Measurements from ENCODE around the gene DSTN. TPM values are rescaled to one million over a fixed set of nuclear protein-coding genes. Genes with fewer than 3 reads are reported as not detected.

DSTN gene
- total RNA-seq, 1 experiment from 2014 or later, result 112 TPM

GRCh38 chr20:17645010-17645409 is 75.1 kb downstream of the DSTN start:
- no peak overlapping the region for H3K4me3 ChIP-seq (ENCODE audit: insufficient read depth, low read depth, low read length)
- no peaks in the 10 kb centered on the region for H3K27me3 ChIP-seq (ENCODE audit: control insufficient read depth, insufficient read depth, low read length)
- H3K36me3 ChIP-seq (replicated peaks; ENCODE audit: control insufficient read depth, insufficient read depth, low read length), result peaks cover 11% of the 10 kb centered on the region
- no peak for DNase-seq

- no peak overlapping the region for H3K4me3 ChIP-seq (ENCODE audit: insufficient read depth, low read depth, low read length)
- peaks cover 9% of the 10 kb centered on the region for H3K36me3 ChIP-seq (replicated peaks; ENCODE audit: control insufficient read depth, insufficient read depth, low read length)
- no peaks in the 10 kb centered on the region for H3K27me3 ChIP-seq (ENCODE audit: control insufficient read depth, insufficient read depth, low read length)
- DNase-seq, result no peak
Observed at GRCh38 chr20:17645546-17646208, 75.8 kb downstream of the DSTN start.

DNA sequence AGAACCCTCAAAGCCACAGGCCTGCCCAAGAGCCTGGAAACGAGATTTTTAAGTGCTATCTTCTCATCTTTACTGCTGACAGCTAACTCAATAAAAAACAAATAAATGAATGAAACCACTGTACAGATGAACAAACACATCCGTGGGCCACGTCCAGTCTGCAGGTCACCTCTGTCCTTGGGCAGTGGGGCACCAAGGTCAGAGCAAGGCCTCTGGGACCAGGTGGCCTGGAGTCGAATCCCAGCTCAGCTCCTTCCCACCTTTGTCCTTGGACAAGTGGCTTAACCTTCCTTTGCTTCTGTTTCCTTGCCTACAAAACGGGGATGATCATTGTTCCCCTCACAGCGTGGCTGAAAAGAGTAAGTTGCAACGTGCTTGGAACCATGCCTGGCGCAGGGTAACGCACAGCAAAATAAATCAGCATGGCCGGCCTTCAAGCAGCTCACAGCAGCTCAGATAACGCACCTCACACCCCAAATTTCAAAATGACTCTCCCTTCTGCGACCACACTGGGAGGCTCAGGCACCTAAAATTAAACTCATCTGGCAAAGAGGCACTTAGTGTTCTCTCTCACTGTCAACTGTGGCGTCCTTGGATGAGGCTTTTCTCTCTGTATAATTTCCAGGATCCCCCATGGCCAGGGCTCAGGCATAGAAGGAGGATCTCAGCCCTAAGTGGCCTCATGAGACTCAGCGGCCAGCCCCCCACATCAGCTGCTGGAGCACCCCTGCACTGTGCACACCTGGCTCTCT is 76.5 kb downstream of the DSTN start:
- Histone ChIP-seq H3K36me3 (replicated peaks; ENCODE audit: control insufficient read depth, insufficient read depth, low read length) (peaks cover 8% of the 10 kb centered on the region), H3K27me3 (ENCODE audit: control insufficient read depth, insufficient read depth, low read length) (no peaks in the 10 kb centered on the region), H3K4me3 (ENCODE audit: insufficient read depth, low read depth, low read length) (no peak overlapping the region)
- peak; percentile 39 for DNase-seq

DNA sequence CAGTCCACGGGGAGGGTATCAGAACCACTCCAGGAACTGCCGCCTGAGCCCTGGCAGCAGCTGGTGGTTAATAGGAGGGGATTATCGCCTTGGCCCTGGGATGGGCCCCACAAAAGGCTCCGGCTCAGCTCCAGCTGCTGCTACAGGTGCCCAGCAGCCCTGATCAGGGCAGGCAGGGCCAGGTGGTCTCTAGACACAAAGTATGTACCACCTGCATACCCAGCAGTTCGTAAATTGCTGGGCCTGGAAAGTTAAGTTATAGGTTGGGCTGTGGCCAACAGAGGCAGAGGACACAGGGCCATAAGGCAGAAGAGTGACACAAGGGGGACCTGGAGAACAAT is 77.1 kb downstream of the DSTN start:
- no peak for DNase-seq
- H3K36me3 ChIP-seq (replicated peaks; ENCODE audit: control insufficient read depth, insufficient read depth, low read length), result peaks cover 5% of the 10 kb centered on the region
- H3K4me3 ChIP-seq (ENCODE audit: insufficient read depth, low read depth, low read length), result no peak overlapping the region

GRCh38 chr20:17647391-17648314 is 77.8 kb downstream of the DSTN start:
- no peaks in the 10 kb centered on the region for H3K27me3 ChIP-seq (ENCODE audit: control insufficient read depth, insufficient read depth, low read length)
- H3K36me3 ChIP-seq (replicated peaks; ENCODE audit: control insufficient read depth, insufficient read depth, low read length), result peaks cover 3% of the 10 kb centered on the region; the same call in 1 of the 2 replicates
- no peak overlapping the region for H3K4me3 ChIP-seq (ENCODE audit: insufficient read depth, low read depth, low read length)
- DNase-seq, result peak; percentile 43

More for the DNA sequence above, 77.1 kb downstream of the DSTN start:
- H3K27me3 ChIP-seq (ENCODE audit: control insufficient read depth, insufficient read depth, low read length), result no peaks in the 10 kb centered on the region

DNA sequence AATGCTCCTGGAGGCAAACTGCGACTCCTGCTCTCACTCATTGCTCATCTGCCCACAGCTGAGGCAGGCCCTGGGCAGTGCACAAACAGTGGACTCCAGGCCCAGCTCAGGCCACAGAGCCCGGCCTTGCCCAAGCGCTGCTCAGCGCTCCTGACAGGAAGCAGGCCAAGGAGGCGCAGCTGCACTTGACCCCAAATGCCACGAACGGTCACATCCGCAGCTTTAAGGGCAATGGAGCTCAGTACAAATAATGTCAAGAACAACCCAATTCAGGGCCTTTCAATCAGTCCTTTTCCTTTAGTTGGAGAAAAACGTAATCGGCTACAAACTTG is 78.4 kb downstream of the DSTN start:
- H3K27me3 ChIP-seq (ENCODE audit: control insufficient read depth, insufficient read depth, low read length), result no peaks in the 10 kb centered on the region
- no peaks in the 10 kb centered on the region; the same call in 1 of the 2 replicates for H3K36me3 ChIP-seq (replicated peaks; ENCODE audit: control insufficient read depth, insufficient read depth, low read length)
- no peak for DNase-seq
- no peak overlapping the region for H3K4me3 ChIP-seq (ENCODE audit: insufficient read depth, low read depth, low read length)

DNA sequence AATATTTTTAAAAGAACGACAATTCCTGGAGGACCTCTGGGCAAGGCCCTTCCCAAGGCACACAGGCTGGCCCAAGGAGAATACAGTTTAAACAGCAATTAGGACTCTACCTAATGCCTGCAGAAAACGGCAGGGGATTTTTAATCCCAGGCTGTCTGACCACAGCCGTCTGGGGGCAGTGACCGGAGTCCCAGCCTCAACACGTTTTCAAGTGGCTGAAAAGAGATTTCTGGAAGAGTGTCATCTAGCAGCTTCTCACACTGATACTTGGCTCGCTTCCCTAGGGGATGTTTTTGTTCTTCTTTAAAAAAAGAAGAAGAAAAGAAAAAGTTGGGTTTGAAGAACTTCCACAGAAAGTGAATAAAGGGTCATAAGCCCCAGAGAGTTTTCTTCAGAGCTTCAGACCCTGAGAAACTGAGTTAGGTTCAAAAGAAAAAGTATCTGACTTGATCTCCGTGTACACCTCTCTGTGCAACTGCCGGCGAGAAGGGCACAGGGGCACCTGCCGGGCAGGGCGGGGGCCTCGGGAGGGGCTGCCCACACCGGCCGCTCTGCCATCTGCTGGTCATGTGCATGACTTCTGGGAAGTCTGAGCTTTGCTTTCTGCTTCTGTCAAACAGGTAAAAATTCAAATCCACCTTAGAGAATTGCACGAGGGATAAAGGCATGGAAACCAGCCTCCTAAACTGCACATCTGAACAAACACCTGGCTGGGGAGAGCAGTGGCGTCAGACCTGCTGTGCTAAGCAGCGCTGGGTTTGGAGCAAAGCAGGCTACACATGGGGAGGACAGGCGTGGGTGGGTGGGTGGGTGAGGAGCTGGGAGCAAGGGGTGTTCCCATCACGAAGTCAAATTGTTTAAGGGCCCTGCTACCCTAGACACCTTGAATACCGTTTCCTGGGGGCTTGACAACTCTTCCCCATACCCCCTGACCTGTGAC is 79.2 kb downstream of the DSTN start:
- H3K4me3 ChIP-seq (ENCODE audit: insufficient read depth, low read depth, low read length), result no peak overlapping the region
- H3K27me3 ChIP-seq (ENCODE audit: control insufficient read depth, insufficient read depth, low read length), result no peaks in the 10 kb centered on the region
- H3K36me3 ChIP-seq (replicated peaks; ENCODE audit: control insufficient read depth, insufficient read depth, low read length), result no peaks in the 10 kb centered on the region; the same call in 1 of the 2 replicates
- DNase-seq, result peak; percentile 93

GRCh38 chr20:17650301-17651128 is 80.6 kb downstream of the DSTN start:
- DNase-seq, result peak; percentile 24
- H3K4me3 ChIP-seq (ENCODE audit: insufficient read depth, low read depth, low read length), result no peak overlapping the region
- no peaks in the 10 kb centered on the region for H3K27me3 ChIP-seq (ENCODE audit: control insufficient read depth, insufficient read depth, low read length)
- no peaks in the 10 kb centered on the region; the same call in 1 of the 2 replicates for H3K36me3 ChIP-seq (replicated peaks; ENCODE audit: control insufficient read depth, insufficient read depth, low read length)

GRCh38 chr20:17651129-17651759 is 81.4 kb downstream of the DSTN start:
- DNase-seq, result no peak
- H3K4me3 ChIP-seq (ENCODE audit: insufficient read depth, low read depth, low read length), result no peak overlapping the region
- no peaks in the 10 kb centered on the region; the same call in 1 of the 2 replicates for H3K36me3 ChIP-seq (replicated peaks; ENCODE audit: control insufficient read depth, insufficient read depth, low read length)
- H3K27me3 ChIP-seq (ENCODE audit: control insufficient read depth, insufficient read depth, low read length), result no peaks in the 10 kb centered on the region

DNA sequence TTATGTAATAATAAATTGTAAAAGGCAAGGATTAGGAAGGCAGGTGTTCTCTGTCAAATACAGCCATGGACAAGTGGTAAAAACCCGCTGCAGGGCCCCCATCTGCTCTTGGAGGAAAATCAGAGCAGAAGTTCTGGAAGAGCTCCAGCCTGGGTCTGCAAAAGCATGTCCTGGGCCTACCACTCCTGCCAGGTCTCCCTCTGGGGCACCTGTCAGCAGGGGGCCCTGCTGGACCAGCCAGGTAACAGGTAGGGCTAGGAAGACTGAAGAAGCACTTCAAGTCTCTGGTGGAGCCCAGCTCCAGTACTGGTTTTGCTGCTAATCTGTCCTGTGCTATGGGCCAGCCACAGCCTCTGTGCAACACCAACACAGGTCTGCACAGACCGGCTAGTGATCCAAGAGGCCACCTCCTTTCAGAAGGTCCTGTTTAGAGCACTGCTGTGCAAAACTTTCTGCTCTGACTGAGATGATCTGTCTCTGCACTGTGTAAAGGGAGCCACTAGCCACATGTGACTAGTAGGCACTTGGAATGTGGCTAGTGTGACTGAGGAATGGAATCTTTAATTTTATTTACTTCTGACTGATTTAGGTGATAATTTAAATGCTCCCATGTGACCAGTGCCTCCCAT is 82.0 kb downstream of the DSTN start:
- Histone ChIP-seq H3K27me3 (ENCODE audit: control insufficient read depth, insufficient read depth, low read length) (no peaks in the 10 kb centered on the region), H3K36me3 (replicated peaks; ENCODE audit: control insufficient read depth, insufficient read depth, low read length) (no peaks in the 10 kb centered on the region; the same call in 1 of the 2 replicates), H3K4me3 (ENCODE audit: insufficient read depth, low read depth, low read length) (no peak overlapping the region)
- peak; percentile 57 for DNase-seq

- peak; percentile 32 for DNase-seq
- Histone ChIP-seq H3K36me3 (replicated peaks; ENCODE audit: control insufficient read depth, insufficient read depth, low read length) (no peaks in the 10 kb centered on the region; the same call in 1 of the 2 replicates), H3K4me3 (ENCODE audit: insufficient read depth, low read depth, low read length) (no peak overlapping the region), H3K27me3 (ENCODE audit: control insufficient read depth, insufficient read depth, low read length) (no peaks in the 10 kb centered on the region)
Observed at GRCh38 chr20:17652411-17652810, 82.5 kb downstream of the DSTN start.

GRCh38 chr20:17653835-17654648 is 84.2 kb downstream of the DSTN start:
- Histone ChIP-seq H3K36me3 (replicated peaks; ENCODE audit: control insufficient read depth, insufficient read depth, low read length) (peaks cover 13% of the 10 kb centered on the region), H3K4me3 (ENCODE audit: insufficient read depth, low read depth, low read length) (no peak overlapping the region), H3K27me3 (ENCODE audit: control insufficient read depth, insufficient read depth, low read length) (no peaks in the 10 kb centered on the region)
- peak; percentile 21 for DNase-seq
